HG03520 (cell line): ENCODE data around the gene ORMDL3.

Source experiments
- ATAC-seq: cut with Tn5 transposase; IDR thresholded peaks from one replicate; pipeline ENCODE4 v1.9.1; 2021; ENCODE audit warnings: mild to moderate bottlenecking, moderate library complexity; ENCODE audit not compliant: unreplicated experiment

Gene ORMDL3

GRCh38 chr17:39927101-39927928 lies at the start of gene ORMDL3, which contains the start of gene LRRC3C:
TSS of gene ORMDL3 (minus strand) at chr17:39927601. CDS start at chr17:39924203, 3,398 bp downstream.
TSS of gene LRRC3C (plus strand) at chr17:39927732. CDS start at chr17:39941524, 13,792 bp downstream.
- peak; percentile 79 for ATAC-seq

GRCh38 chr17:39975801-39976200 lies 48.4 kb upstream of the ORMDL3 start:
- ATAC-seq, result no peak

GRCh38 chr17:39974433-39974832 lies 47.0 kb upstream of the ORMDL3 start:
- ATAC-seq, result no peak

DNA sequence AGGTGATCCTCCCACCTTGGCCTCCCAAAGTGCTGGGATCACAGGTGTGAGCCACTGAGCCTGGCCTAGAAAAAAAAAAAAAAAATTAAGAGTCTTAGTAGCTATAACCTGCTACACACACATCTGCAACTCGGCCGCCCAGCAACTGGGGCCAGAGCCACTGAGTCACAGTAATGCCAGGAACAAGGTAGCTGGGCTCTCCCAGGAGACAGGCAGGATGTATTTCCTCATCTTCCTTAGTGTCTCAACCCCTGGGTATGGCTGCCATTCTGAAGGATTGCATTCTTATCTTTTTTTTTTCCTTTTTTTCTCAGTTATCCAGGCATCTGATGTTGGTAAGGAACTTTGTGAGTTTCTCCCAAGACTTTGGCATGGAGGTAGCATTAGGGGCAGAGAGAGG lies 46.1 kb upstream of the ORMDL3 start:
- ATAC-seq, result no peak

DNA sequence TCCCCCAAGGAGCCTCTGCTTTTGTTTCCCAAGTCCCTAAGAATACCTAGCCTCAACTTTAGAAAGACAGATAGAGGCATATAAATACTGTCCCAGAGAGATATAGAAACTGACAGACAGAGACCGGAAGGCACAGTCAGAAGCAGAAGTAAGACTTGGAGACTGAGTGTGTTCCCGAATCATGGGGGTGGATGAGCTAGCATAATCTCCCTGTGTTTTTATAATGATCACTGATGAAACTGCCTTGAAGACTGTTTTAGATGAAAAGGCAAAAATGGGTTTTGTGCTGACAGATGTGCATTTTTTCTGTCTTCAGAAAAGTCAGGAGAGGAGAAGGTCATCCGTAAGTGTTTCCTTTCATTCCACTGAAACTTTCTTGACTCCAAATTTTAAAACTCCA lies 44.9 kb upstream of the ORMDL3 start:
- ATAC-seq, result no peak

- no peak for ATAC-seq
These were observed 43.7 kb upstream of the ORMDL3 start for GRCh38 chr17:39971076-39971603.

DNA sequence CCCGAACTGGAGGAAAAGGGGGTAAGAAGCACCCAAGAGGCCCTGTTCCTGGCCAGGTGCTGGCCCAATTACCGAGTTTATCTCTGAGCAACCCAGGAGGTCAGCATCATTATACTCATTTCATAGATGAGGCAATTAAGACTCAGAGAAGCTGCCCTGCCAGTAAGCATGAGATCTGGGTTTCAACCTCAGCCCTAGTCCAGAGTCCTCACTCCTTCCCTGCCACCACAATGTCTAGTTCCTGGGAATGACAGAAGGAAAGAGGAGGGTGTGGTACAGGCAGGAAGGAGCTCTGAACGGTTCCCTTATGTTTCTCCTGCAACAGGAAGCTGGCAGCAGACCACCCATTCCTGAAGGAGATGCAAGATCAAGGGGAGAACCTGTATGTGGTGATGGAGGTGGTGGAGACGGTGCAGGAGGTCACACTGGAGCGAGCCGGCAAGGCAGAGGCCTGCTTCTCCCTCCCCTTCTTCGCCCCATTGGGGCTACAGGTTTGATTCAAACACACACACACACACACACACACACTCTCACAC lies 42.8 kb upstream of the ORMDL3 start:
- no peak for ATAC-seq

- no peak for ATAC-seq
These were observed 42.0 kb upstream of the ORMDL3 start for GRCh38 chr17:39969375-39969774.

- ATAC-seq, result no peak
These were observed 41.4 kb upstream of the ORMDL3 start for GRCh38 chr17:39968761-39969160.

DNA sequence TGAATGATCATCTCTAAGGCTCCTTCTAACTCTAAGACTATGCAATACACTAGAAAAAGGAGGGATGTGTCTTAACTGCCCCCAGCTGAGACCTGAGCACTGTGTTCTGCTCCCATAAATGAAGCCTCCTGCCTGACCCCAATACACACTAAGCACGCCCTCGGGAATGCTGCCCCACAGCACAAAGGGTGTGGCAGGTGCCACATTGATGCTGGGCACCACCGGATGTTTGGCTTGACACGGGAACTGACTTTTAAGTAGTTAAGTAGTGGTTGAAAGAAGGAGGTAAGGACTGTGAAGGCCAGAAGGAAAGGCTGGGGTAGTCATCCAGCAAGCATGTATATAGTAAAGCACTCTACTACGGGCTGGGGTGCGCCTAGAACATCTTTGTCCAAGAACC lies 39.4 kb upstream of the ORMDL3 start:
- no peak for ATAC-seq

DNA sequence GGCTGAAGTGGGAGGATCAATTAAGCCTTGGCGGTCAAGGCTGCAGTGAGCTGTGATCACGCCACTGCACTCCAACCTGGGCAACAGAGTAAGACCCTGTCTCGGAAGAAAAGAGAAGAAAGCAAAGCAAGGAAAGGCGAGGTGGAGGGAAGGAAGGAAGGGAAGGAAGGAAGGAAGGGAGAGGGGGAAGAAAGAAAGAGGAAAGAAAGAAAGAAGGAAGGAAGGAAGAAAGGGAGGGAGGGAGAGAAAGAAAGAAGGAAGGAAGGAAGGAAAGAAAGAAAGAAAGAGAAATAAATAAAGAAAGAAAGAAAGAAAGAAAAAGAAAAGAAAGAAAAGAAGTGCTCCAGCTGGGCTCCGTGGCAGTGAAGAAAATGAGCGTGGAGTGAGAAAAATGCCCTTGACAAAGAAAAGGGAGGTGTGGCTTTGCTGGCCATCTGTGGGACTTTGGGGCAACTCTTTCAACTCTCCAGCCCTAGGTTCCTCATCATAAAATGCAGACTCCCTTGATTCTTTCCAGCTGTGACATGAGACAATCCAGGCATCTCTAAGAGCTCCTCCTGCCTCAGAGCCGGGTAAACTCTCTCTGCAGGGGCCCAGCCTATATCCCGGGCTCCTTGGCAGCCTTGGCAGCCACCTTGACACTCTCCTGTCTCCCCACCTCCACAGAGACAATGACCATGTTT lies 37.8 kb upstream of the ORMDL3 start:
- no peak for ATAC-seq

GRCh38 chr17:39963829-39964228 lies 36.4 kb upstream of the ORMDL3 start:
- ATAC-seq, result no peak

DNA sequence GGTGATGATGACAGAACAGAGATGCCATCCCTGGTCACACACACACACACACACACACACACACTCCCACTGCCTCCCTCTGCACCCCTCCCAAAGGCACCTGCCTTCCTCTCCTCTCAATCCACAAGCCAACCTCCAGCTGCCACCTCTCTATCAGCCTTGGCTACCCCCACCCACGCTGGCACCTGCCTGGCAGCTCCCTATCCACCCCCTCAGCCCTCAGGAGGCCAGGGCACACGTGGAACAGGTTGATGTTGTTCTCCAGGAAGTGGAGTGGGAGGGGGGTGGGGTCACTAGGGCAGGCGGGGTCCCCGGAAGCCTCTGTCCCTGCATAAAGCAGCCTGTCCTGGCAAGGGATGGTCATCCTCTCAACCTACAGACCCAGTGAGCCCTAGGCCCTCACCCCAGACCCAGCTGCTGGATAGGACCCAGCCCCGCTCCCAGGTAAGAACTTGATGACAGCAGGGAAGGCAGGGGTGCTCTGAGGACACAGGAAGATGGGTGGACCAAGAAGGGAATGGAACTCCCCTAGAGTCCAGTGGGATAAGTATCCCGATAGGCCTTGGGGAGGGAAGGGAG lies 35.3 kb upstream of the ORMDL3 start, which contains the start of gene GSDMA:
GSDMA (plus strand) TSS at position 363 of the 579 bp plus-strand sequence. CDS start 2,684 bp downstream, outside the sequence.
- ATAC-seq, result no peak

DNA sequence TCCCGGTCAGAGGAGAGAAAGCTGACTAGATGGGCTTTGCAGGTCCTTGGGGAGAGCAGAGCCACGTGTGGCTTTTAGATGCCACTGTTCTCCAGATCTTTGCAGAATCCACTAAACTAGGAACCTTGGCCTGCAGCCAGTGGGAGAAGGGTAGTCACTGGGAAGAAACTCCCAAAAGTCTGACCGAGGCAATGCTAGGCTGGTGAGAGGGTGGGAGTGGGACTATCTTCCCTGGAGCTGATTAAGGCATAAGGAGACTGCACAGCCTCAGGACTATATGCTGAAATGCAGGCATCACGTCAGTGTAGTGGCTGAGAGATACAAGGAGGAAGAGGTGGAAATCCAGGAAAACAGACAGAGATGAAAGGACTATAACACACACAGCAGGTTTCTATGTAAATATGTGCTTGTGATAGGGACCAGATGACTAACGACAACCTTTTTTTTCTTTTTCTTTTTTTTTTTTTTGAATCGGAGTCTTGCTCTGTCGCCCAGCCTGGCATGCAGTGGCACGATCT lies 33.2 kb upstream of the ORMDL3 start:
- no peak for ATAC-seq

- ATAC-seq, result no peak
These were observed 28.4 kb upstream of the ORMDL3 start for GRCh38 chr17:39955726-39956225.

DNA sequence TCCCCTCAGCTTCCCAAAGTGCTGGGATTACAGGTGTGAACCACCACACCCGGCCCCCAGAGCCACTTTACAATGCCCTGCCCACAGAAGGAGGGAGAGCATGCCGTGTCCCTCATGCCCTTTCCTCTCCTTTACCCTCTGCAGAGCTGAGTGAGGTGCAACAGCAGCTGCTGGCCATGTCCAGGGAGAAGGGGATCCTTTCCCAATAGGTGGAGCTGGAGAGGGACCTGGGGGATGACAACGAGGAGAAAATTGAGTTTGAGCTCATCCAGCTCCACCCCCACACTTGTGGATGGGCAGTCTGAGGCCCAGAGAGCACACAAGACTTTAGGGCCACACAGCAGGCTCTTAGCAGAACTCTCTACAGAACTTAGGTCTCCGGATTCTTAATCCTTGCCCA lies 27.5 kb upstream of the ORMDL3 start:
- no peak for ATAC-seq

GRCh38 chr17:39953471-39953888 lies 26.1 kb upstream of the ORMDL3 start:
- ATAC-seq, result no peak

DNA sequence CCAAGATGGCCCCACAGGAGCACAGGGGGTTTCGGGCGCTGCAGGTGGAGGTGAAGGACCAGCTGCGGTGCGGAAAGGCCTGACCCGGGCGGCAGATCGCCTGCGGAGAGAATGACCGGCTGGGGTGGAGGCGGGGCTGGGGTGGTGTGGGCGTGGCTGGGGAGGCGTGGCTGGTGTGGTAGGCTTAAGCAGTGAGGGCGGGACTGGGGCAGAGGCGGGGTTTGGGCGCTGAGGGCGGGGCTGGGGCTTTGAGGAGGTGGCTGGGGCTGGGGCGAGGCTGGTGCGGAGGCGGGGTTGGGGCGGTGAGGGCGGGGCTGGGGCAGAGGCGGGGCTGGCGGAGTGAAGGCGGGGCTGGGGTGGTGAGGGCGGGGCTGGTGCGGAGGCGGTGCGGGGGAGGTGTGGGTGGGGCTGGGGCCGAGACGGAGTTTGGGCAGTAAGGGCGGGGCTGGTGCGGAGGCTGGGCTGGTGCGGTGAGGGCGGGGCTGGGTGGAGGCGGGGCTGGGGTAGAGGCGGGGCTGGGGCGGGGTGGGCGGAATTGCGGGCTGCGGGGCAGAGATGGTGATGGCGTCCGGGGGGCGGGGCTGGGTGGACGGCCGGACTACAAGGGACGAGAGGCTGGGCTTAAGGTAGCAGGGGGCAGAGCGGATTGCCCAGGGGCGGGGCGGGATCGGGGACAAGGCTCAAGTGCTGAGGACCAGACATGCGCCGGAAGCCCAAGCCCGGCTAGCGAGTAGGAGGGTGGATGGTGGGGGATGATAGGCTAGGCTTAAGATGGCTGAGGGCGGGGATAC lies 25.5 kb upstream of the ORMDL3 start:
- peak; percentile 69 for ATAC-seq

GRCh38 chr17:39951924-39952679 lies 24.7 kb upstream of the ORMDL3 start:
- ATAC-seq, result peak; percentile 17
